Measurements from ENCODE around the gene RAP2A.

DNA sequence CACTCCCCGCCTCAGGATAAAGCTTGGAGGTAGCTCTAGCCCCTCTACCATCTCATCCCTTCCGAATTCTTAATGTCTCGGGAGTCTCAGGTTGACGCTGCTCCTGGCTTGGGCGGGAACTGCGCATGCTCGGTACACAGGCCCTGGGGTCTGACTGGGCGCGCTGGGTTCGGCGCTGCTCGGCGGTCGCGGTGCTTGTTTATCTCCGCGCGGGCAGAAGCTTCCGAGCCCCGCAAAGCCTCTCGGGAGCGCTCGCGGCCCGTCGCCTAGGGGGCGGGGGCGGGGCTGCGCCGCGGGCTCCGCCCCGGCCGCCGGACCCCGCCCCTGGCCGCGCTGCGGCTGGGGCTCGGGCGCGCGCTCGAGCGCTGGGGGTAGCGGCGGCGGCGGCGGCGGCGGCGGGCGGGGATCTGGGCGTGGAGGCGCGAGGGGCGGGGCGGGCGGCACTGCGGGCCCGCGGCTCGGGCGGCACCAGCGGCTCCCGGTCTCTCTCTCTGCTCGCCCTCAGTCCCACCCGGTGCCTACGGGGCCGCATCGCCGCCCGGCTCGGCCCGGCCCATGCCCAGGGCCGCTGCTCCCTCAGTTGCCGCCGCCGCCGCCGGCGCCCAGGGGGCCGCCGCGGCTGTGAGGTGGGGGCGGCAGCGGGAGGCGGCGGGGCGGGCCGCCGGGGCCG lies at the start of gene RAP2A:
- TF ChIP-seq, protein P1, sequence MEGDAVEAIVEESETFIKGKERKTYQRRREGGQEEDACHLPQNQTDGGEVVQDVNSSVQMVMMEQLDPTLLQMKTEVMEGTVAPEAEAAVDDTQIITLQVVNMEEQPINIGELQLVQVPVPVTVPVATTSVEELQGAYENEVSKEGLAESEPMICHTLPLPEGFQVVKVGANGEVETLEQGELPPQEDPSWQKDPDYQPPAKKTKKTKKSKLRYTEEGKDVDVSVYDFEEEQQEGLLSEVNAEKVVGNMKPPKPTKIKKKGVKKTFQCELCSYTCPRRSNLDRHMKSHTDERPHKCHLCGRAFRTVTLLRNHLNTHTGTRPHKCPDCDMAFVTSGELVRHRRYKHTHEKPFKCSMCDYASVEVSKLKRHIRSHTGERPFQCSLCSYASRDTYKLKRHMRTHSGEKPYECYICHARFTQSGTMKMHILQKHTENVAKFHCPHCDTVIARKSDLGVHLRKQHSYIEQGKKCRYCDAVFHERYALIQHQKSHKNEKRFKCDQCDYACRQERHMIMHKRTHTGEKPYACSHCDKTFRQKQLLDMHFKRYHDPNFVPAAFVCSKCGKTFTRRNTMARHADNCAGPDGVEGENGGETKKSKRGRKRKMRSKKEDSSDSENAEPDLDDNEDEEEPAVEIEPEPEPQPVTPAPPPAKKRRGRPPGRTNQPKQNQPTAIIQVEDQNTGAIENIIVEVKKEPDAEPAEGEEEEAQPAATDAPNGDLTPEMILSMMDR (IDR thresholded peaks at IDR 0.05; ENCODE audit: insufficient read depth, low read depth, low read length): no peak
- no peak for TF ChIP-seq EZH2 (IDR thresholded peaks at IDR 0.05; ENCODE audit: insufficient read depth, low read length)
